Endothelial cell of umbilical vein (primary cell): ENCODE data around the gene LGR4. TPM values are rescaled to one million over a fixed set of nuclear protein-coding genes. Genes with fewer than 3 reads are reported as not detected.

Experiments
- BruUV-seq: library from RNA; stranded (reverse); fragments of 400-500 nt; replicated peaks from 2 replicates; lab custom pipeline; 2021; lab: Mats Ljungman, UMichigan
- CTCF ChIA-PET: fragments of 300-600, 350-600 bp; sonication (Branson Sonifier 250); formaldehyde crosslinking; loops from one replicate; lab custom pipeline; 2021; ENCODE audit warnings: antibody characterized with exemption, inconsistent platforms; lab: Charles Lee
- POLR2A ChIA-PET: fragments of 300-600, 350-600 bp; sonication (Branson Sonifier 250); formaldehyde crosslinking; loops from one replicate; lab custom pipeline; 2021; ENCODE audit warnings: antibody characterized with exemption, inconsistent platforms; lab: Charles Lee
- DNase-seq: peaks from one replicate; pipeline ENCODE4 v3.0.0-alpha.2; 2011; ENCODE audit warnings: low read depth, low spot score
- FAIRE-seq: peaks from 2 replicates; lab custom pipeline; 2011; peaks lifted over from hg19 to GRCh38; lab: Jason Lieb, UNC
- H2AFZ ChIP-seq: 2 replicates; pipeline ENCODE4 v1.6.0; 2012; ENCODE audit warnings: low read depth, low read length, control low read depth, inconsistent platforms
- H3K27ac ChIP-seq: 2 replicates; pipeline ENCODE4 v1.5.1; 2011; ENCODE audit warnings: low read depth, mild to moderate bottlenecking, control low read depth, low read length, moderate library complexity; ENCODE audit not compliant: insufficient read depth
- H3K27me3 ChIP-seq, 2 experiments: 2 replicates each; pipeline versions ENCODE4 v1.6.0 to v1.6.1; 2011; ENCODE audit warnings: low read length in 2 of 2, mixed read lengths in 1 of 2; ENCODE audit not compliant: control insufficient read depth in 2 of 2, insufficient read depth in 2 of 2
- H3K36me3 ChIP-seq, 2 experiments: 2 replicates in 1 of 2; 3 replicates in 1 of 2; pipeline ENCODE4 v1.5.1; 2011; ENCODE audit warnings: low read length in 2 of 2, mild to moderate bottlenecking in 1 of 2, moderate library complexity in 1 of 2; ENCODE audit not compliant: control insufficient read depth in 2 of 2, insufficient read depth in 2 of 2; ENCODE audit errors: extremely low read depth in 1 of 2
- H3K4me1 ChIP-seq: 3 replicates; pipeline ENCODE4 v1.5.1; 2011; ENCODE audit warnings: mild to moderate bottlenecking, low read length; ENCODE audit not compliant: control insufficient read depth, insufficient read depth; ENCODE audit errors: extremely low read depth
- H3K4me2 ChIP-seq: 2 replicates; pipeline ENCODE4 v1.6.1; 2011; ENCODE audit warnings: low read length, control low read depth, mixed read lengths; ENCODE audit not compliant: insufficient read depth
- H3K4me3 ChIP-seq, 3 experiments: fragments of 200-600 bp in 1 of 3; sonication (generic), shearing (Covaris generic) in 1 of 3; replicated peaks in 1 of 3; 2 replicates each; pipeline ENCODE4 v1.5.1; 2011 to 2016; ENCODE audit warnings: control low read depth in 3 of 3, low read length in 3 of 3, mild to moderate bottlenecking in 2 of 3, inconsistent platforms in 1 of 3, low read depth in 1 of 3, moderate library complexity in 1 of 3; ENCODE audit not compliant: insufficient read depth in 1 of 3
- H3K79me2 ChIP-seq: 2 replicates; pipeline ENCODE4 v1.6.0; 2012; ENCODE audit warnings: low read length, inconsistent platforms; ENCODE audit not compliant: control insufficient read depth, insufficient read depth
- H3K9ac ChIP-seq: replicated peaks from 2 replicates; pipeline ENCODE3; 2011; ENCODE audit warnings: low read length, control low read depth; ENCODE audit not compliant: insufficient read depth; ENCODE audit errors: extremely low read depth
- H3K9me1 ChIP-seq: replicated peaks from 3 replicates; pipeline ENCODE4 v1.6.0; 2011; ENCODE audit warnings: mild to moderate bottlenecking, low read length; ENCODE audit not compliant: control insufficient read depth, insufficient read depth; ENCODE audit errors: extremely low read depth
- H3K9me3 ChIP-seq: replicated peaks from 2 replicates; pipeline ENCODE4 v1.5.1; 2012; ENCODE audit warnings: low read length, inconsistent platforms; ENCODE audit not compliant: control insufficient read depth, insufficient read depth
- H4K20me1 ChIP-seq: replicated peaks from 2 replicates; pipeline ENCODE3; 2011; ENCODE audit warnings: mild to moderate bottlenecking, low read length; ENCODE audit not compliant: control insufficient read depth, insufficient read depth; ENCODE audit errors: extremely low read depth
- GATA2 ChIP-seq: IDR thresholded peaks from 2 replicates; pipeline ENCODE4 v1.7.0; 2011; ENCODE audit warnings: low read depth, mild to moderate bottlenecking, moderate library complexity, mixed read lengths, low read length; ENCODE audit not compliant: insufficient read length, insufficient read depth
- JUN ChIP-seq: IDR thresholded peaks from 2 replicates; pipeline ENCODE4 v1.6.1; 2011; ENCODE audit warnings: borderline replicate concordance, low read depth; ENCODE audit not compliant: insufficient read length, insufficient read depth
- MYC ChIP-seq: IDR thresholded peaks from one replicate; pipeline ENCODE4 v1.6.1; 2011; ENCODE audit warnings: mild to moderate bottlenecking, low read depth, low read length
- POLR2A ChIP-seq: IDR thresholded peaks from 2 replicates; pipeline ENCODE4 v1.6.1; 2012; ENCODE audit warnings: low read depth, mild to moderate bottlenecking, control low read depth, low read length
- POLR2AphosphoS5 ChIP-seq: IDR thresholded peaks from 2 replicates; pipeline ENCODE4 v1.6.1; 2012; ENCODE audit warnings: low read depth, mild to moderate bottlenecking, control low read depth, low read length, moderate library complexity; ENCODE audit not compliant: insufficient read depth
- dilution Hi-C: fragments of 300-500 bp; cut with MboI; formaldehyde crosslinking; loops from one replicate; pipeline ENCODE4 v1.15.0; 2019; ENCODE audit warnings: low sequenced_read_pairs; ENCODE audit not compliant: extremely low pct_ligation_motif_present
- intact Hi-C: fragments of 100-400 bp; cut with micrococcal nuclease; formaldehyde crosslinking; loops from one replicate; pipeline ENCODE4 v1.10.0; 2022
- polyA plus RNA-seq, 4 experiments: library from polyadenylated mRNA; depleted of rRNA in 3 of 4; stranded (reverse) in 3 of 4; unstranded in 1 of 4; fragments of >200 nt; gene quantifications; 2 replicates each; pipeline versions ENCODE4 v1.2.1 to v1.2.3, GENCODE V29; 2011 to 2012; ENCODE audit warnings: missing spikeins in 1 of 4
- total RNA-seq: library from RNA; stranded (reverse); gene quantifications from 2 replicates; pipeline ENCODE4 v1.2.3, GENCODE V29; 2021
- TF ChIP-seq, protein P1 (sequence below), 2 donors: IDR thresholded peaks; 1 replicate in 1 of 2; 2 replicates in 1 of 2; pipeline ENCODE4 v1.5.1; 2011; ENCODE audit warnings: low read length in 2 of 2, mild to moderate bottlenecking in 2 of 2, moderate library complexity in 2 of 2, control low read depth in 1 of 2, inconsistent platforms in 1 of 2, low read depth in 1 of 2; ENCODE audit not compliant: insufficient read depth in 1 of 2; ENCODE audit errors: extremely low read depth in 1 of 2

LGR4 gene
- total and polyA plus RNA-seq, 2 donors (not counting 3 experiments of a cell fraction or from before 2014, with no cell fraction given), result 1.3 to 3.1 TPM

DNA sequence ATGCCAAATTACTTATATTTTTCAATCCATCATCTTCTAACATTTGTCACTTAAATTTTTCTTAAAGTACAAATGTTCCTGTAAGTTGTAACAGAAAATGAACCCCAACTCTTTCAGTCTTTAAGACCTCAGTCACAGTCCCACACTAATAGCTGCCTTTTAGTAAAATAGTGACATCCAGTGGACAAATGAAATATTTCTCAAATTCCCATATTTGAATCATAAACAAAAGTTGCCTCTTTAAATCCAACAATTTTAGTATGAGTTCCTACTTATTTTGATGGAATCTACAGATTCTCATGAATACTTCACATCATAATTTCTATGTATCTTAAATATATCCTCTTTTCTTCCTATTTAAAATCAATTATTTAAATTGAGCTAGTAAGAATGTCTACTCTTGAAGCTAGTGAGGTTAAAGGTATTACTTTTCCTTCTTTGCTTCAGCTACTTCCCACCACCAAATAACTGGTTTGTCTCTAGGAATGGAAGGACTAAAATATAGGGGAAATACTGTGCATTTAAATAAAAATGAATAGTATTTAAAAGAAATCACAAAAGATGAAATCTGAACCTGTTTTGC is 24.8 kb upstream of the LGR4 start:
- dilution Hi-C loops, result loop anchor here (25.0 kb wide), 1 partner anchor 310 kb away; no protein-coding TSS in a partner anchor
- H3K4me2 ChIP-seq, result no peak overlapping the region
- intact Hi-C loops, result loop anchor here (1.0 kb wide), 1 partner anchor 9 kb away; the partner anchor contains the start of gene LIN7C
- H3K9me1 ChIP-seq, result no peaks in the 10 kb centered on the region
- POLR2A ChIA-PET, result no interaction called here
- H4K20me1 ChIP-seq, result peaks cover 2% of the 10 kb centered on the region
- FAIRE-seq, result no peak
- no peaks in the 10 kb centered on the region for H3K27me3 ChIP-seq
- no peak overlapping the region for H3K27ac ChIP-seq
- peaks cover 2 to 18% of the 10 kb centered on the region in 2 experiments for H3K36me3 ChIP-seq
- no peaks in the 10 kb centered on the region for H3K9me3 ChIP-seq
- no peak overlapping the region for H3K9ac ChIP-seq
- H3K4me3 ChIP-seq, result no peak overlapping the region
- no TSS peak for BruUV-seq
- H2AFZ ChIP-seq, result no peak overlapping the region
- DNase-seq, result peak; percentile 43
- TF ChIP-seq, protein P1, sequence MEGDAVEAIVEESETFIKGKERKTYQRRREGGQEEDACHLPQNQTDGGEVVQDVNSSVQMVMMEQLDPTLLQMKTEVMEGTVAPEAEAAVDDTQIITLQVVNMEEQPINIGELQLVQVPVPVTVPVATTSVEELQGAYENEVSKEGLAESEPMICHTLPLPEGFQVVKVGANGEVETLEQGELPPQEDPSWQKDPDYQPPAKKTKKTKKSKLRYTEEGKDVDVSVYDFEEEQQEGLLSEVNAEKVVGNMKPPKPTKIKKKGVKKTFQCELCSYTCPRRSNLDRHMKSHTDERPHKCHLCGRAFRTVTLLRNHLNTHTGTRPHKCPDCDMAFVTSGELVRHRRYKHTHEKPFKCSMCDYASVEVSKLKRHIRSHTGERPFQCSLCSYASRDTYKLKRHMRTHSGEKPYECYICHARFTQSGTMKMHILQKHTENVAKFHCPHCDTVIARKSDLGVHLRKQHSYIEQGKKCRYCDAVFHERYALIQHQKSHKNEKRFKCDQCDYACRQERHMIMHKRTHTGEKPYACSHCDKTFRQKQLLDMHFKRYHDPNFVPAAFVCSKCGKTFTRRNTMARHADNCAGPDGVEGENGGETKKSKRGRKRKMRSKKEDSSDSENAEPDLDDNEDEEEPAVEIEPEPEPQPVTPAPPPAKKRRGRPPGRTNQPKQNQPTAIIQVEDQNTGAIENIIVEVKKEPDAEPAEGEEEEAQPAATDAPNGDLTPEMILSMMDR (IDR thresholded peaks at IDR 0.05; ENCODE audit: extremely low read depth in 1 of 2, insufficient read depth in 1 of 2, low read depth in 1 of 2, low read length in 2 of 2), result peak; percentile 20 to 30
- no peak for TF ChIP-seq POLR2AphosphoS5
- no peaks in the 10 kb centered on the region for H3K4me1 ChIP-seq
- CTCF ChIA-PET, result interaction anchor here (0.6 to 6.7 kb wide), 25 partner anchors 9 to 1837 kb away, joined by 3 to 72 read pairs (median 4); partner anchors contain the start of genes KIF18A, LGR4, LIN7C and METTL15
- peaks cover 8% of the 10 kb centered on the region for H3K79me2 ChIP-seq

DNA sequence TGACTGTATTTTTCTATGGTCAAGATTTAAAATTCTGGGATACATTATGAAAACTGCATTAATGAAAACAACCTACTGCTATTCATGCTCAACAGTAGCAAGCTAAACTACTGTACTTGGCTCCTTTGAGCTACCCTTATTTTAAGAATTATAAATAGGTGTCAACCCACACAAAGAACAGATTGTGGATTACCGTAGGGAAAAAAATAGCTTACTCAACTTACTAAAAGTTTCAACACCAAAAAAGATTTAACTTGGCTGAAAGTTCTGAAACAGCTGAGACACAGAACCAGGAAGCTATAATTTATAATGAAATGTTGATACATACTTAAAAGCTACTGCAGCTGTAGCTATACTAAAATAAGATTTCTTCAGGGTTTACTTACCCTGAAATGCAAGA is 23.9 kb upstream of the LGR4 start:
- FAIRE-seq, result no peak
- H3K9ac ChIP-seq, result no peak overlapping the region
- no peaks in the 10 kb centered on the region for H3K9me1 ChIP-seq
- H3K4me3 ChIP-seq, result no peak overlapping the region
- no peak overlapping the region for H2AFZ ChIP-seq
- peaks cover 2% of the 10 kb centered on the region for H3K79me2 ChIP-seq
- no peak for DNase-seq
- no TSS peak for BruUV-seq
- no peak for TF ChIP-seq POLR2A
- no peak for TF ChIP-seq MYC
- no peak for TF ChIP-seq GATA2
- TF ChIP-seq, protein P1 (IDR thresholded peaks at IDR 0.05; ENCODE audit: extremely low read depth in 1 of 2, insufficient read depth in 1 of 2, low read depth in 1 of 2, low read length in 2 of 2), result no peak
- no peak for TF ChIP-seq JUN
- no peaks in the 10 kb centered on the region for H3K4me1 ChIP-seq
- H3K27ac ChIP-seq, result no peak overlapping the region
- peaks cover 2% of the 10 kb centered on the region for H4K20me1 ChIP-seq
- dilution Hi-C loops (loop anchor here (25.0 kb wide), 1 partner anchor 309 kb away; no protein-coding TSS in a partner anchor), intact Hi-C loops (no loop called here)
- no peaks in the 10 kb centered on the region for H3K27me3 ChIP-seq
- CTCF ChIA-PET, result interaction anchor here (0.8 to 6.7 kb wide), 16 partner anchors 9 to 1838 kb away, joined by 3 to 72 read pairs (median 4); partner anchors contain the start of genes LGR4 and LIN7C
- H3K4me2 ChIP-seq, result no peak overlapping the region
- POLR2A ChIA-PET, result interaction anchor here (0.7 kb wide), 1 partner anchor 929 kb away, joined by 3 read pairs; no protein-coding TSS in a partner anchor
- H3K9me3 ChIP-seq, result no peaks in the 10 kb centered on the region
- H3K36me3 ChIP-seq, result peaks cover 7 to 18% of the 10 kb centered on the region in 2 experiments
